NCI-H146 treated with DMSO at 0.1 percent for 48 hours (cell line): ENCODE data around the gene DDC.
"Not testable (repeated sequence)": the region's sequence is repeated elsewhere in the genome, so short reads cannot be mapped to it uniquely, and the experiment has no call there.

Experiments
- DNase-seq: peaks from one replicate; lab custom pipeline; 2025; ENCODE audit not compliant: unreplicated experiment; lab: John Stamatoyannopoulos, UW

The DDC gene

GRCh38 chr7:50590535-50590934 is 25.3 kb upstream of the DDC start:
- DNase-seq, result no peak

- DNase-seq, result no peak
Observed at GRCh38 chr7:50589364-50589763, 24.2 kb upstream of the DDC start.

GRCh38 chr7:50588937-50589336 is 23.7 kb upstream of the DDC start:
- DNase-seq, result no peak

GRCh38 chr7:50587737-50588136 is 22.5 kb upstream of the DDC start:
- DNase-seq, result no peak

- DNase-seq, result no peak
Observed at GRCh38 chr7:50584793-50585408, 19.7 kb upstream of the DDC start.

- DNase-seq, result peak; percentile 91
Observed at GRCh38 chr7:50584386-50584785, 19.2 kb upstream of the DDC start.

- DNase-seq, result not testable (repeated sequence)
Observed at GRCh38 chr7:50583295-50583694, 18.1 kb upstream of the DDC start.

GRCh38 chr7:50582271-50582670 is 17.1 kb upstream of the DDC start:
- not testable (repeated sequence) for DNase-seq

- DNase-seq, result not testable (repeated sequence)
Observed at GRCh38 chr7:50580666-50581065, 15.5 kb upstream of the DDC start.

GRCh38 chr7:50580057-50580456 is 14.9 kb upstream of the DDC start:
- DNase-seq, result no peak

- DNase-seq, result peak; percentile 65
Observed at GRCh38 chr7:50578105-50578504, 12.9 kb upstream of the DDC start.

- no peak for DNase-seq
Observed at GRCh38 chr7:50577569-50577968, 12.4 kb upstream of the DDC start.

GRCh38 chr7:50576388-50576787 is 11.2 kb upstream of the DDC start:
- DNase-seq, result not testable (repeated sequence)

GRCh38 chr7:50567715-50568261 is 2.6 kb upstream of the DDC start:
- DNase-seq, result no peak

- DNase-seq, result no peak
Observed at GRCh38 chr7:50565977-50566376, 772 bp upstream of the DDC start.

- no peak for DNase-seq
Observed at GRCh38 chr7:50565559-50565916, 333 bp upstream of the DDC start.

- DNase-seq, result no peak
Observed at GRCh38 chr7:50564171-50564570, 1.0 kb downstream of the DDC start.

- DNase-seq, result no peak
Observed at GRCh38 chr7:50562136-50562535, 3.1 kb downstream of the DDC start.

- DNase-seq, result peak; percentile 94
Observed at GRCh38 chr7:50560865-50561351, 4.3 kb downstream of the DDC start.

- no peak for DNase-seq
Observed at GRCh38 chr7:50559881-50560280, 5.3 kb downstream of the DDC start.

- DNase-seq, result peak; percentile 99
Observed at GRCh38 chr7:50558294-50559053, 6.7 kb downstream of the DDC start.

GRCh38 chr7:50557099-50557498 is 8.1 kb downstream of the DDC start:
- DNase-seq, result peak; percentile 43
